NCI-H1092 (cell line): ENCODE data around the gene SEMA3C.

Experiments used
- DNase-seq: peaks from one replicate; lab custom pipeline; 2025; lab: John Stamatoyannopoulos, UW

The SEMA3C gene

GRCh38 chr7:80823057-80823456 lies 95.8 kb downstream of the SEMA3C start:
- no peak for DNase-seq

- no peak for DNase-seq
These were observed 97.0 kb downstream of the SEMA3C start for GRCh38 chr7:80821771-80822319.

- DNase-seq, result no peak
These were observed 99.3 kb downstream of the SEMA3C start for GRCh38 chr7:80819503-80819902.

- DNase-seq, result no peak
These were observed 100.7 kb downstream of the SEMA3C start for GRCh38 chr7:80818181-80818580.

- DNase-seq, result no peak
These were observed 102.0 kb downstream of the SEMA3C start for GRCh38 chr7:80816806-80817205.

GRCh38 chr7:80815733-80816132 lies 103.1 kb downstream of the SEMA3C start:
- DNase-seq, result no peak

GRCh38 chr7:80809545-80809944 lies 109.3 kb downstream of the SEMA3C start:
- DNase-seq, result no peak

GRCh38 chr7:80807166-80807900 lies 111.5 kb downstream of the SEMA3C start:
- DNase-seq, result no peak

- DNase-seq, result no peak
These were observed 112.2 kb downstream of the SEMA3C start for GRCh38 chr7:80806663-80807062.

GRCh38 chr7:80804589-80804988 lies 114.3 kb downstream of the SEMA3C start:
- no peak for DNase-seq

GRCh38 chr7:80802527-80802926 lies 116.3 kb downstream of the SEMA3C start:
- no peak for DNase-seq

- DNase-seq, result no peak
These were observed 123.9 kb downstream of the SEMA3C start for GRCh38 chr7:80794631-80795573.

- no peak for DNase-seq
These were observed 127.3 kb downstream of the SEMA3C start for GRCh38 chr7:80791509-80791929.

GRCh38 chr7:80790877-80791276 lies 128.0 kb downstream of the SEMA3C start:
- DNase-seq, result no peak

GRCh38 chr7:80787721-80788120 lies 131.1 kb downstream of the SEMA3C start:
- DNase-seq, result no peak

- no peak for DNase-seq
These were observed 132.8 kb downstream of the SEMA3C start for GRCh38 chr7:80785961-80786536.

- no peak for DNase-seq
These were observed 133.6 kb downstream of the SEMA3C start for GRCh38 chr7:80785276-80785675.

GRCh38 chr7:80783678-80784327 lies 135.0 kb downstream of the SEMA3C start:
- no peak for DNase-seq

GRCh38 chr7:80783186-80783677 lies 135.6 kb downstream of the SEMA3C start:
- DNase-seq, result no peak

GRCh38 chr7:80781561-80781979 lies 137.3 kb downstream of the SEMA3C start:
- no peak for DNase-seq

GRCh38 chr7:80781146-80781545 lies 137.7 kb downstream of the SEMA3C start:
- no peak for DNase-seq

- DNase-seq, result no peak
These were observed 139.4 kb downstream of the SEMA3C start for GRCh38 chr7:80779456-80779855.
